ENCODE data around the gene MTF1. TPM values are rescaled to one million over a fixed set of nuclear protein-coding genes. Genes with fewer than 3 reads are reported as not detected.

The MTF1 gene
- total RNA-seq, 1 donor from 2014 or later: 14.8 TPM

DNA sequence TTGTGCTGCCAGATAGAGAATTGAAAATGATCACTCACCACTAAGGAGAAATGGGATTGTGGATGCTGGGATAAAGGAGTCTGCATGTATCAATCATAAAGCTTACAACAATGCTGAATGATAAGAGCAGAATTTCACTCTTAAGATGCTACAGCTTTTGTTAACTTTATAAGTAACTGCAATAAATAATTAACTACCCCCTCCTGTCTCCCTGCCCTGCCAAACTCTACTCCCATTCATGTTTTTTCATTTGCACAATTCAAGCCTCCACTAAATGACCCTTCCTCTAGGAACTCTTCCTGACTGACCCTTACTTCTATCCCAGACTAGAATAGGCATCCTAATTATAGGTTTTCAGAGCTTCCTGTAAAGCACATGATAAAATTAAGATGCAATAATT, 14.9 kb downstream of the MTF1 start:
- Mint-ChIP-seq H3K27ac (ENCODE audit: unreplicated experiment) (no peak overlapping the region), H3K9me3 (ENCODE audit: low read depth) (no peaks in the 10 kb centered on the region), H3K4me1 (ENCODE audit: low read depth) (peaks cover 12% of the 10 kb centered on the region), H3K4me3 (ENCODE audit: unreplicated experiment) (no peak overlapping the region), H3K36me3 (ENCODE audit: low read depth) (peaks cover 4% of the 10 kb centered on the region), H3K27me3 (ENCODE audit: low read depth) (no peaks in the 10 kb centered on the region)
- DNase-seq (ENCODE audit: low spot score): no peak
- TF ChIP-seq, protein P1, sequence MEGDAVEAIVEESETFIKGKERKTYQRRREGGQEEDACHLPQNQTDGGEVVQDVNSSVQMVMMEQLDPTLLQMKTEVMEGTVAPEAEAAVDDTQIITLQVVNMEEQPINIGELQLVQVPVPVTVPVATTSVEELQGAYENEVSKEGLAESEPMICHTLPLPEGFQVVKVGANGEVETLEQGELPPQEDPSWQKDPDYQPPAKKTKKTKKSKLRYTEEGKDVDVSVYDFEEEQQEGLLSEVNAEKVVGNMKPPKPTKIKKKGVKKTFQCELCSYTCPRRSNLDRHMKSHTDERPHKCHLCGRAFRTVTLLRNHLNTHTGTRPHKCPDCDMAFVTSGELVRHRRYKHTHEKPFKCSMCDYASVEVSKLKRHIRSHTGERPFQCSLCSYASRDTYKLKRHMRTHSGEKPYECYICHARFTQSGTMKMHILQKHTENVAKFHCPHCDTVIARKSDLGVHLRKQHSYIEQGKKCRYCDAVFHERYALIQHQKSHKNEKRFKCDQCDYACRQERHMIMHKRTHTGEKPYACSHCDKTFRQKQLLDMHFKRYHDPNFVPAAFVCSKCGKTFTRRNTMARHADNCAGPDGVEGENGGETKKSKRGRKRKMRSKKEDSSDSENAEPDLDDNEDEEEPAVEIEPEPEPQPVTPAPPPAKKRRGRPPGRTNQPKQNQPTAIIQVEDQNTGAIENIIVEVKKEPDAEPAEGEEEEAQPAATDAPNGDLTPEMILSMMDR (IDR thresholded peaks at IDR 0.05): no peak

DNA sequence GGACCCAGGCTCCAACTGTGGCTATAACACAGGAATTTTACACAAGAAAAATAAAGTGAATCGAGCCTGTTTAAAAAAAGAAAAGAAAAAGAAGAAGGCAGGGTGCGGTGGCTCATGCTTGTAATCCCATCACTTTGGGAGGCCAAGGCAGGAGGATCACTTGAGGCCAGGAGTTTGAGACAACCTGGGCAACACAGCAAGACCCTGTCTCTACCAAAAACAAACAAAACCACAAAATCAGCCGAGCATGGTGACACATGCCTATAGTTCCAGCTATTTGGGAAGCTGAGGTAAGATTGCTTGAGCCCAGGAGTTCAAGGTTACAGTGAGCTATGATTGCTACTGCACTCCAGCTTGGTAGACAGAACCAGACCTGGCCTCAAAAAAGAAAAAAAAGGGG, 17.7 kb downstream of the MTF1 start:
- DNase-seq (ENCODE audit: low spot score): peak; percentile 4
- Mint-ChIP-seq H3K27ac (ENCODE audit: unreplicated experiment) (no peak overlapping the region), H3K9me3 (ENCODE audit: low read depth) (no peaks in the 10 kb centered on the region), H3K4me1 (ENCODE audit: low read depth) (peaks cover 8% of the 10 kb centered on the region), H3K27me3 (ENCODE audit: low read depth) (no peaks in the 10 kb centered on the region), H3K4me3 (ENCODE audit: unreplicated experiment) (no peak overlapping the region), H3K36me3 (ENCODE audit: low read depth) (peaks cover 10% of the 10 kb centered on the region)
- TF ChIP-seq, protein P1 (IDR thresholded peaks at IDR 0.05): no peak

DNA sequence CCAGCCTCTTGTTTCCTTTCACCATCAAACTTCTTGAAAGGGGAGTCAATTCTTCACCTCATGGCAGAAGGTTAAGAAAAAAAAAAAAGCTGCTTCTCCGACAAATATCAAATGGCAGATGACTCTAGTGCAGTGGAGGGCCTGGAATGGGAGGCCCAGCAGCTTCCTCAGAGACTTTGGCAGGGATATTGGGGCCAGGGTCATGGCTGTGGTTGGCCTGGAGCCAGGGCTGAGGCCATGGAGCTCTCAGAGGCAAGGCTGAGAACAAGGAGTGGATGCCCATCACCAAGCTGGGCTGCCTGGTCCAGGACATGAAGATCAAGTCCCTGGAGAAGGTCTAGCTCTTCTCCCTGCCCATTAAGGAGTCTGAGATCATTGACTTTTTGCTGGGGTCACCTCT, 18.7 kb downstream of the MTF1 start:
- Mint-ChIP-seq H3K27ac (ENCODE audit: unreplicated experiment) (no peak overlapping the region), H3K4me3 (ENCODE audit: unreplicated experiment) (no peak overlapping the region), H3K9me3 (ENCODE audit: low read depth) (no peaks in the 10 kb centered on the region), H3K4me1 (ENCODE audit: low read depth) (peaks cover 8% of the 10 kb centered on the region), H3K36me3 (ENCODE audit: low read depth) (peaks cover 13% of the 10 kb centered on the region), H3K27me3 (ENCODE audit: low read depth) (no peaks in the 10 kb centered on the region)
- DNase-seq (ENCODE audit: low spot score): peak; percentile 56
- TF ChIP-seq, protein P1 (IDR thresholded peaks at IDR 0.05): no peak

DNA sequence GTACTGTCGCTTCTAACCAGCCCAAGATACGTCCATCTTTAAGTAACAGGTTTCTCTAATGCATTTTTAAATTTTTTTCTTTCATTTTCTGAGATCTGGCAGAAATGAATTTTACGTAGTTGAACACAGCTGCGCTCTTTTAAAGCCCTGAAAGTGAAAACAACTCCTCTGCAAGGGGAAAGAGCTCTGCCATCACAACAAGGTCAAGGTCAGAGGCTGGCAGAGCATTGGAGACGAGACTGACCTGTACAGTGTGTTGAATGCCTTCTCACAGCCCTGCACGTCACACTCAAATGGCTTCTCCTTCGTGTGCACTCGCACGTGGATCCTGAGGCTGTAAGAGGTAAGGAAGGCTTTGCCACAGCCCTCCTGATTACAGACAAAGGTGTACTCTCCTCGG, 19.7 kb downstream of the MTF1 start:
- Mint-ChIP-seq H3K27me3 (ENCODE audit: low read depth) (no peaks in the 10 kb centered on the region), H3K36me3 (ENCODE audit: low read depth) (peaks cover 21% of the 10 kb centered on the region), H3K27ac (ENCODE audit: unreplicated experiment) (no peak overlapping the region), H3K4me1 (ENCODE audit: low read depth) (peaks cover 2% of the 10 kb centered on the region), H3K4me3 (ENCODE audit: unreplicated experiment) (no peak overlapping the region), H3K9me3 (ENCODE audit: low read depth) (no peaks in the 10 kb centered on the region)
- TF ChIP-seq, protein P1 (IDR thresholded peaks at IDR 0.05): no peak
- peak; percentile 24 for DNase-seq (ENCODE audit: low spot score)

DNA sequence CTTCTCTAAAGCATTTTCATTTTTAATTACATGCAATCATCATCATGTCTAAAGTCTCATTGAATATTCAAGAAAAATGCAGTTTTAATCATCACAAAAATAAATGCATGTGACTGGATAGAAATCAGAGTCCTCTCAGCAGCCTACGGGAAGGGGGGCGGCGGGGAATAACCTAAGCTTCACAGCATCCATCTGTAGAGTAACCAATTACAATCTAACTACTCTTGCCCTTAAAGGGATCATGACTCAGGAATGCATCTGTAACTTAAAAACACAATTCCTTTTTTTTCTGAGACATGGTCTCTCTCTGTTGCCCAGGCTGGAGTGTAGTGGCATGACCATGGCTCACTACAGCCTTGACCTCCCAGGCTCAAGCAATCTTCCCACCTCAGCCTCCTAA, 22.6 kb downstream of the MTF1 start:
- Mint-ChIP-seq H3K27me3 (ENCODE audit: low read depth) (no peaks in the 10 kb centered on the region), H3K9me3 (ENCODE audit: low read depth) (no peaks in the 10 kb centered on the region), H3K27ac (ENCODE audit: unreplicated experiment) (no peak overlapping the region), H3K4me1 (ENCODE audit: low read depth) (no peaks in the 10 kb centered on the region), H3K4me3 (ENCODE audit: unreplicated experiment) (no peak overlapping the region), H3K36me3 (ENCODE audit: low read depth) (peaks cover 40% of the 10 kb centered on the region)
- no peak for DNase-seq (ENCODE audit: low spot score)
- TF ChIP-seq, protein P1 (IDR thresholded peaks at IDR 0.05): no peak
